ENCODE results near the gene LY6G6C.

Gene LY6G6C

GRCh38 chr6:31721351-31722020 is at the start of gene LY6G6C:
Gene LY6G6C (minus strand): TSS chr6:31721746. CDS start chr6:31721679, 67 bp downstream.
- DNase-seq = no peak

- DNase-seq = no peak
Observed at GRCh38 chr6:31770860-31771259, 49.3 kb upstream of the LY6G6C start.

- DNase-seq = peak in 4 of 58 donors; percentile 8 to 13 (median 12)
Observed at GRCh38 chr6:31769684-31770371, 48.3 kb upstream of the LY6G6C start.

GRCh38 chr6:31768363-31769257 is 47.1 kb upstream of the LY6G6C start:
- no peak for DNase-seq

GRCh38 chr6:31767096-31767645 is 45.6 kb upstream of the LY6G6C start:
- no peak for DNase-seq

GRCh38 chr6:31765910-31766794 is 44.6 kb upstream of the LY6G6C start:
- no peak for DNase-seq

GRCh38 chr6:31765559-31765909 is 44.0 kb upstream of the LY6G6C start:
- no peak for DNase-seq

GRCh38 chr6:31764198-31764597 is 42.7 kb upstream of the LY6G6C start:
- DNase-seq = no peak

GRCh38 chr6:31763619-31763940 is 42.0 kb upstream of the LY6G6C start:
- peak in 7 of 58 donors; percentile 5 to 50 (median 18) for DNase-seq

- no peak for DNase-seq
Observed at GRCh38 chr6:31762878-31763618, 41.5 kb upstream of the LY6G6C start.

GRCh38 chr6:31762356-31762755 is 40.8 kb upstream of the LY6G6C start, which contains the start of gene SAPCD1:
Gene SAPCD1 (plus strand): TSS chr6:31762656. CDS start chr6:31763055, 399 bp downstream.
- no peak for DNase-seq

GRCh38 chr6:31761343-31761742 is 39.8 kb upstream of the LY6G6C start:
- no peak for DNase-seq

- no peak for DNase-seq
Observed at GRCh38 chr6:31760790-31761189, 39.2 kb upstream of the LY6G6C start.

- no peak for DNase-seq
Observed at GRCh38 chr6:31758281-31758680, 36.7 kb upstream of the LY6G6C start.

GRCh38 chr6:31752739-31753319 is 31.3 kb upstream of the LY6G6C start:
- DNase-seq = no peak

- DNase-seq = no peak
Observed at GRCh38 chr6:31750411-31751022, 29.0 kb upstream of the LY6G6C start.

GRCh38 chr6:31749301-31750036 is 27.9 kb upstream of the LY6G6C start:
- DNase-seq = no peak

- no peak for DNase-seq
Observed at GRCh38 chr6:31744422-31744821, 22.9 kb upstream of the LY6G6C start.
